GM21360 (cell line): ENCODE measurements around the gene UPK3A.

Experiments
- ATAC-seq: cut with Tn5 transposase; IDR thresholded peaks from one replicate; pipeline ENCODE4 v1.9.1; 2021; ENCODE audit warnings: mild to moderate bottlenecking, moderate library complexity; ENCODE audit not compliant: unreplicated experiment

UPK3A gene

GRCh38 chr22:45284705-45285262 is at the start of gene UPK3A:
TSS of gene UPK3A (plus strand) at chr22:45284949. CDS start at chr22:45285014, 65 bp downstream.
- no peak for ATAC-seq

GRCh38 chr22:45235101-45235777 is 49.5 kb upstream of the UPK3A start:
- peak; percentile 45 for ATAC-seq

GRCh38 chr22:45235851-45236342 is 48.9 kb upstream of the UPK3A start:
- ATAC-seq: no peak

GRCh38 chr22:45237065-45237990 is 47.4 kb upstream of the UPK3A start:
- no peak for ATAC-seq

GRCh38 chr22:45238076-45238956 is 46.4 kb upstream of the UPK3A start:
- ATAC-seq: no peak

GRCh38 chr22:45238957-45239680 is 45.6 kb upstream of the UPK3A start:
- no peak for ATAC-seq

GRCh38 chr22:45239681-45240051 is 45.1 kb upstream of the UPK3A start:
- no peak for ATAC-seq

GRCh38 chr22:45240104-45240809 is 44.5 kb upstream of the UPK3A start:
- ATAC-seq: no peak

GRCh38 chr22:45240810-45241631 is 43.7 kb upstream of the UPK3A start, which contains the start of gene KIAA0930:
TSS of gene KIAA0930 (minus strand) at chr22:45240894. CDS start at chr22:45240703, 191 bp downstream.
- ATAC-seq: no peak

- ATAC-seq: no peak
Observed at GRCh38 chr22:45242778-45243191, 42.0 kb upstream of the UPK3A start.

- no peak for ATAC-seq
Observed at GRCh38 chr22:45244916-45245315, 39.8 kb upstream of the UPK3A start.

- ATAC-seq: no peak
Observed at GRCh38 chr22:45246060-45246985, 38.4 kb upstream of the UPK3A start.

GRCh38 chr22:45248832-45249561 is 35.8 kb upstream of the UPK3A start:
- no peak for ATAC-seq

- no peak for ATAC-seq
Observed at GRCh38 chr22:45251825-45252224, 32.9 kb upstream of the UPK3A start.

- no peak for ATAC-seq
Observed at GRCh38 chr22:45253039-45253641, 31.6 kb upstream of the UPK3A start.

GRCh38 chr22:45254388-45254787 is 30.4 kb upstream of the UPK3A start:
- ATAC-seq: peak; percentile 22
